RCC 7860 (cell line): ENCODE measurements around the gene MARK2.
A peak's percentile ranks its signal among the peaks of the same experiment; 100 is the strongest.

Experiments used
- DNase-seq: peaks from one replicate; pipeline ENCODE4 v3.0.0-alpha.2; 2015; ENCODE audit warnings: low spot score
- FAIRE-seq: peaks from 2 replicates; lab custom pipeline; 2012; peaks lifted over from hg19 to GRCh38; lab: Jason Lieb, UNC

MARK2 gene

DNA sequence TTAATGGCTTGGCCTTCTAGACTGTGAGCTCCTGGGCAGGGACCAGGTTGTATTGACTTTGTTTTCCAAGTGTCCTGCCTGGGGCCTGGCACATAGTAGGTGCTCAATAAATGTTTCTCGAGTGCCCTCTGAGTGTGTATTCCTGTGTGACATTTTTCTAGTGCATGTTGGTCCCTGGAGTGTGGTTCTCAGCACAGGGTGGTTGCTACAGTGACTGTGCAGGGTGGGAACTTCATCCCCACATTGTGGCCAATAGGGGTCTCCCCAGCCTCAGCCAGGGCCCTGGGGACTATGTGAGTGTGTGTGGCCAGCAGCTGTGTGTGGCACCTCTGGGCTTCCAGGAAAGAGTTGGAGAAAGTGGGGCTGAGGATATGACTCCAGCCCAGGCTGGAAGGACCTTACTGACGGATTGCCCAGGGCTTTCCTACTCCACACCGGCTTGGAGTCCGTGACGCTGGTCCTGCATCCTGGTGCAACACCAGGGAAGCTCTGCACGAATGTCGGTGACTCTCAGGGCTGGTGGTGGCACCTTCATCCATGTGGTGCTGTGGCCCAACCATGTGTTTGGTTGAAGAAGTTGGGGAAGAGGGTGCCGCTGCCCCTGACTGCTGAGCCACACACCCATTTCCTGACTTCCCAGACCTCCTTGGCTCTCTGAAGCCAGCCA lies 9.0 kb upstream of the MARK2 start:
- FAIRE-seq (no peak), DNase-seq (no peak)

GRCh38 chr11:63831326-63831725 lies 7.6 kb upstream of the MARK2 start:
- DNase-seq (no peak), FAIRE-seq (no peak)

GRCh38 chr11:63832336-63832735 lies 6.6 kb upstream of the MARK2 start:
- FAIRE-seq (no peak), DNase-seq (no peak)

- DNase-seq (no peak), FAIRE-seq (no peak)
Measured at GRCh38 chr11:63833048-63833447, 5.9 kb upstream of the MARK2 start.

- no peak for DNase-seq
- no peak for FAIRE-seq
Measured at GRCh38 chr11:63834535-63835157, 4.3 kb upstream of the MARK2 start.

GRCh38 chr11:63835158-63835545 lies 3.8 kb upstream of the MARK2 start:
- no peak for DNase-seq
- FAIRE-seq: no peak

- FAIRE-seq: no peak
- peak; percentile 56 for DNase-seq
Measured at GRCh38 chr11:63837027-63837688, 1.8 kb upstream of the MARK2 start.

- DNase-seq (no peak), FAIRE-seq (no peak)
Measured at GRCh38 chr11:63837739-63838138, 1.2 kb upstream of the MARK2 start.

DNA sequence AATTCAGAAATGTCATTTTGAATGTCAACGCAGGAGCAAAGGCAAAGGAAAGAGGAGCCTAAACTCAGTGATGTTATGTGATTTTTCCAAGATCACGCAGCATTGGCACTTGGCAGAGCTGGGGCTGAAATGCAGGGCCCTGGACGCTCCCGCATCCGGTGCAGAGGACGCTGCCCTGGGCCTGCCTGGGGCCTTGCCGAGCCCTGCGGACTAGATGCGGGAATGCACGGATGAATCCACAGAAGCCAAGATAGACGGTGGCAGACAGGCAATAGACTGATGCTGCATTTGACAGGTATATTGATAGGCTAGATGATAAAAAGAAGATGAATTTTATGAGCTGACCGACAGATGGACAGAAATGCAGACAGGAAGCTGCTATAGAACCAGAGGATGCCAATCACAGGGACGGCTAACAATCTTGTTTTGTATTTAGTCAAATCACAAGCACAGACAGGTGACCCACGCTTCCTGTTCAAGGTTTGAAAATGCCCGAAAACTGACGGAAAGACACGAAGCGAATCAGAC lies 696 bp upstream of the MARK2 start:
- DNase-seq (no peak), FAIRE-seq (no peak)

GRCh38 chr11:63839508-63840355 lies 822 bp downstream of the MARK2 start:
- no peak for FAIRE-seq
- no peak for DNase-seq

- FAIRE-seq: no peak
Measured at GRCh38 chr11:63840356-63841060, 1.6 kb downstream of the MARK2 start.

DNA sequence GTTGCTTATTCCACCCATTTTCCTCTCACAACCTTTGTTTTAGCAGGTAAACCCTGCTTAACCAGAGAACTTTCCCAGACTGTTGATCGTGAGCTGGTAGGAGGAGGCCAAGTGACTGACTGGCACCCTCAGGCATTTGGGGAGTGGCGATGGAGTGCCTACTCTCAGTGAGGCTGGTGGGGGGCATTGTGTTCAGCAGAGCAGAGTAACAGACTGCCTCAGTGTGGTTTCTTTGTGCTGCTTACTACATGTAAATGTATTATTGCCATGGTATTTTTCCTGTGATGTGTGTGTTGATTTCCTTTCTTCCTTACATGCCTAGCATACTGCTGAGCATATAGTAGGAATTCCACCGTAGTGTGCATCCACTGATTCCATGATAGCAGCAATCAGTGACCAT lies 2.6 kb downstream of the MARK2 start:
- DNase-seq: peak; percentile 24
- FAIRE-seq: no peak

More at GRCh38 chr11:63840356-63841060, 1.6 kb downstream of the MARK2 start:
- DNase-seq: no peak

DNA sequence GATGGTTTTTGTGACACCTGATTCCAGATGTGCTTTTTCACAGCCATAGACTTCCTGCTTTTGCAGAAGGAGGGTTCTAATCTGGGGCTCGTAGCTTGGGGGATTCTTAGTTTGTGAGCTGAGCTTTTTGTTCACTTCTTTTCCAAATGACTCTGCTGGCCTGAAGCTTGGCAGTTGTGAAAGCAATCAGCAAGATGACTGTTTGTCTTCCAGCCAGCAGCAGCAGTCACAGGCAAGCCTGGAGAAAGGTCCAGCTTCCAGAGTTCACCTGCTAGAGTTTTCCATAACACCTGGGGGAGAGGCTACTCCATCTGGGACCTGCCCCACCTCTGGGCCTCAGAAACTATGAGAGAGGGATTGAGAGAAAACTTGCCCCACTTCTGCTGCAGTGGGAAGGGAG lies 4.1 kb downstream of the MARK2 start:
- FAIRE-seq (no peak), DNase-seq (no peak)

DNA sequence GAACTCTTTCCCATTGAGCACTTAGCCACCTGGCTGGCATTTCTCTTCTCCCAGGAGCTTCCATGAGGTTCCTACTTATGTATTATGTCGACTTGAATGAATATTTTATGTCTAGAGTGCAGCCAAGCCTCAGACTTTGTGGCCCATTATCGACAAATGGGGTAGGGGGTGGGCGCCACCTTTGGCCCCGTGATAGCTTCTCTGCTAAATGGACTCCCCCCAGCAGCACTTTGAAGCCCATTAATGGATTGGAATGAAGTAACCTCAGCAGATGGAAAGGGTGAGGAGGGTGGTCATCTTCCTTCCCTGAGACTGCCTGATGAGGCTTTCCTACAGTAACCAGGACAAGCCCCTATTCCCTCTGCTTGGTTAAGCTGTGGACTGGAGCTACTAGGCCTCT lies 5.9 kb downstream of the MARK2 start:
- DNase-seq (no peak), FAIRE-seq (no peak)

- peak; percentile 71 for DNase-seq
- no peak for FAIRE-seq
Measured at GRCh38 chr11:63845303-63845702, 6.4 kb downstream of the MARK2 start.

- FAIRE-seq: no peak
- DNase-seq: no peak
Measured at GRCh38 chr11:63845911-63846310, 7.0 kb downstream of the MARK2 start.

DNA sequence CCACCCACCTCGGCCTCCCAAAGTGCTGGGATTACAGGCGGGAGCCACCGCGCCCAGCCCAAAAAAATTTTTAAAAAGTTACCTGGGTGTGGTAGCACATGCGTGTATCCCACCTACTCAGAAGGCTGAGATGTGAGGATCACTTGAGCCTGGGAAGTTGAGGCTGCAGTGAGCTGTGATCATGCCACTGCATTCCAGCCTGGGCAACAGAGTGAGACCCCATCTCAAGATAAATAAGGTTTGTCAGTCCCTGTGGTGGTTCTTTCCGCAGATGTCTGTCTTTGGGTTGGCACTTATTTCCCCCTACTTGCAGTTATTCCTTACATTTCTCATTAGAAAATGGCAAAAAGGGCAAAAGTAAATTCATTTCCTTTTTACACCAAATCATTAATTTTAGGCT lies 8.0 kb downstream of the MARK2 start:
- FAIRE-seq (no peak), DNase-seq (no peak)

GRCh38 chr11:63847363-63847762 lies 8.5 kb downstream of the MARK2 start:
- DNase-seq (no peak), FAIRE-seq (no peak)

- DNase-seq: no peak
- FAIRE-seq: no peak
Measured at GRCh38 chr11:63849691-63850090, 10.8 kb downstream of the MARK2 start.

DNA sequence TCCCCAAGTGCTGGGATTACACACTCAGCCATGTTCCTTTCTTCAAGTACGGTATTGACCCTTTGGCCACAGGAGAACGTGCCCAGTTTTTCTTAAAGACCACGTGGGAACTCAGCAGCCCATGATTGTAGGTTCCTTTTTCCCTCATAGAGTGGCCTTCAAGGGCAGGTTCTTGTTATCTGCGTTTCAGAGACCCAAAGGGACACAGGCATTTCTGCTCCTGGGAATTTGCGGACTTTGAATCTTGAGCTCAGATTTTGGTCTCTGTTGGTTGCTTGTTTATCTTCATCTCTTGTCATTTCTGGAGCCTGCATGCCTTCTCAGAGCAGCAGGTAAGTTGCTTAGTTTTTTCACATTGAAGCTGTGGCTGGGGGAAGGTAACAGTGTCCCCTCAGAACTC lies 12.0 kb downstream of the MARK2 start:
- no peak for DNase-seq
- no peak for FAIRE-seq

GRCh38 chr11:63851364-63851763 lies 12.5 kb downstream of the MARK2 start:
- DNase-seq (no peak), FAIRE-seq (no peak)
